GM21447 (cell line): Measurements from ENCODE around the gene MS4A15.
"Not testable (repeated sequence)": the region's sequence is repeated elsewhere in the genome, so short reads cannot be mapped to it uniquely, and the experiment has no call there.

Experiments used
- ATAC-seq: cut with Tn5 transposase; IDR thresholded peaks from one replicate; pipeline ENCODE4 v1.9.1; 2021; ENCODE audit not compliant: unreplicated experiment

The MS4A15 gene

GRCh38 chr11:60753309-60753708, 3.4 kb upstream of the MS4A15 start:
- ATAC-seq, result no peak

- no peak for ATAC-seq
Observed at GRCh38 chr11:60754887-60755286, 1.8 kb upstream of the MS4A15 start.

- no peak for ATAC-seq
Observed at GRCh38 chr11:60757231-60757800, 649 bp downstream of the MS4A15 start.

GRCh38 chr11:60758671-60759070, 2.0 kb downstream of the MS4A15 start:
- ATAC-seq, result not testable (repeated sequence)

- not testable (repeated sequence) for ATAC-seq
Observed at GRCh38 chr11:60759438-60760225, 3.0 kb downstream of the MS4A15 start.

GRCh38 chr11:60761436-60762190, 4.9 kb downstream of the MS4A15 start:
- ATAC-seq, result no peak

- peak; percentile 61 for ATAC-seq
Observed at GRCh38 chr11:60762851-60763691, 6.4 kb downstream of the MS4A15 start.

GRCh38 chr11:60763692-60764369, 7.2 kb downstream of the MS4A15 start:
- no peak for ATAC-seq

- peak; percentile 40 for ATAC-seq
Observed at GRCh38 chr11:60764879-60765278, 8.2 kb downstream of the MS4A15 start.

- no peak for ATAC-seq
Observed at GRCh38 chr11:60765355-60765754, 8.7 kb downstream of the MS4A15 start.

- ATAC-seq, result no peak
Observed at GRCh38 chr11:60766547-60766946, 9.9 kb downstream of the MS4A15 start.

- no peak for ATAC-seq
Observed at GRCh38 chr11:60767388-60767811, 10.7 kb downstream of the MS4A15 start.

- no peak for ATAC-seq
Observed at GRCh38 chr11:60768202-60768601, 11.5 kb downstream of the MS4A15 start.

GRCh38 chr11:60769273-60769672, 12.6 kb downstream of the MS4A15 start:
- ATAC-seq, result no peak

GRCh38 chr11:60769811-60770210, 13.1 kb downstream of the MS4A15 start:
- no peak for ATAC-seq

- ATAC-seq, result no peak
Observed at GRCh38 chr11:60771146-60771545, 14.5 kb downstream of the MS4A15 start.

GRCh38 chr11:60771879-60772525, 15.3 kb downstream of the MS4A15 start:
- peak; percentile 38 for ATAC-seq

GRCh38 chr11:60772666-60773065, 16.0 kb downstream of the MS4A15 start:
- no peak for ATAC-seq

- no peak for ATAC-seq
Observed at GRCh38 chr11:60774726-60775125, 18.1 kb downstream of the MS4A15 start.

GRCh38 chr11:60775420-60775961, 18.8 kb downstream of the MS4A15 start:
- peak; percentile 83 for ATAC-seq
